22Rv1 (cell line): Measurements from ENCODE around the gene RPS6KA1.

Experiments
- ZFX ChIP-seq: fragments of 450-650 bp; IDR thresholded peaks from 2 replicates; pipeline ENCODE4 v1.6.1; 2017; ENCODE audit warnings: antibody characterized with exemption, borderline replicate concordance
- TF ChIP-seq, protein P1 (sequence below): fragments of 450-650 bp; IDR thresholded peaks from 2 replicates; pipeline ENCODE4 v1.5.1; 2017; ENCODE audit warnings: mild to moderate bottlenecking

- TF ChIP-seq, protein P1, sequence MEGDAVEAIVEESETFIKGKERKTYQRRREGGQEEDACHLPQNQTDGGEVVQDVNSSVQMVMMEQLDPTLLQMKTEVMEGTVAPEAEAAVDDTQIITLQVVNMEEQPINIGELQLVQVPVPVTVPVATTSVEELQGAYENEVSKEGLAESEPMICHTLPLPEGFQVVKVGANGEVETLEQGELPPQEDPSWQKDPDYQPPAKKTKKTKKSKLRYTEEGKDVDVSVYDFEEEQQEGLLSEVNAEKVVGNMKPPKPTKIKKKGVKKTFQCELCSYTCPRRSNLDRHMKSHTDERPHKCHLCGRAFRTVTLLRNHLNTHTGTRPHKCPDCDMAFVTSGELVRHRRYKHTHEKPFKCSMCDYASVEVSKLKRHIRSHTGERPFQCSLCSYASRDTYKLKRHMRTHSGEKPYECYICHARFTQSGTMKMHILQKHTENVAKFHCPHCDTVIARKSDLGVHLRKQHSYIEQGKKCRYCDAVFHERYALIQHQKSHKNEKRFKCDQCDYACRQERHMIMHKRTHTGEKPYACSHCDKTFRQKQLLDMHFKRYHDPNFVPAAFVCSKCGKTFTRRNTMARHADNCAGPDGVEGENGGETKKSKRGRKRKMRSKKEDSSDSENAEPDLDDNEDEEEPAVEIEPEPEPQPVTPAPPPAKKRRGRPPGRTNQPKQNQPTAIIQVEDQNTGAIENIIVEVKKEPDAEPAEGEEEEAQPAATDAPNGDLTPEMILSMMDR = no peak
- TF ChIP-seq ZFX = no peak
Observed at GRCh38 chr1:26545969-26546323, 16.4 kb downstream of the RPS6KA1 start.
